ENCODE results near the gene MAD2L2. TPM values are rescaled to one million over a fixed set of nuclear protein-coding genes. Genes with fewer than 3 reads are reported as not detected.

Gene MAD2L2
- total and polyA plus RNA-seq, 9 of the 15 experiments (the other 6 are each of a cell fraction or from before 2014, with no cell fraction given) = 12.4 to 286 (median 143) TPM

DNA sequence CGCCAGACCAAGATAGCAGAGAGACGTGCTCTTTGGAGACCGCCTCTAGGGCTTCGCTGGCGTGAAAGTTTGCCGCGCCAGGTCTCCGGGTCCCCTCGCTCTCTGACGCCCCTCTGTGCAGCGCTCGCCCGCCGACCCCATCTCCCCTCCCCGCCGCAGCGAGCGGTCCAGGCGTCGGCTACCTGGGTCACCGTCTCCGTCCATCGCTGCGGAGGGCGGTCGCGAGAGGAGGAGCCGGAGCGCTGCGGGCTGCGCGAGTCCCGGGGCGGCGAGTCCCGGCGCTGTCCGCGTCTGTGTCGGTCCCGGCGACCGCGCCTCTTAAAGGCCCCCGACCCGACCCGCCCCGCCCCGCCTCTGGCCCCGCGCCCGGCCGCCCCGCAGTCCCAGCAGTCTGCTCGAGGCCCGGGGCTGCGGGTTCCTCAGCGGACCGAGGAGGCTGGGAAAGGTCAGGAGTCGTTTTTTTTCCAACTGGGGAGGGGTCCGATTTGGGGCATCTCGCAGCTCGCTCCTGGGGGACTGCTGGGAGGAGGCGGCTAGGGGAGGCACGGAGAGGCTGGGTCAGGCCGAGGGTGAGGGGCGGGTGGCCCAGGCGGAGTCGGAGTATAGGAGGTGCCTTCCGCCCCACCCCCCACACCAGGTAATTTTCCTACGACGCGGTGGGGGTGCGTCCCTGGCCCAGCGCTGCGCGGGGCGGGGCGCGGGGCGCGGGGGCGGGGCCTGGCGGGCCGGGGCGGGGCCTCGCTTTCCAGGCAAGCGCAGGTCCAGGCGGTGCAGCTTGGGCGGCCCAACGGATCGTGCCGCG lies 26.6 kb downstream of the MAD2L2 start, which contains the start of the genes FBXO2 and FBXO44 (continued):
- TF ChIP-seq ZNF586 (CRISPR knock-in tag; conservative IDR thresholded peaks at IDR 0.05) = no peak
- TF ChIP-seq, protein P1, sequence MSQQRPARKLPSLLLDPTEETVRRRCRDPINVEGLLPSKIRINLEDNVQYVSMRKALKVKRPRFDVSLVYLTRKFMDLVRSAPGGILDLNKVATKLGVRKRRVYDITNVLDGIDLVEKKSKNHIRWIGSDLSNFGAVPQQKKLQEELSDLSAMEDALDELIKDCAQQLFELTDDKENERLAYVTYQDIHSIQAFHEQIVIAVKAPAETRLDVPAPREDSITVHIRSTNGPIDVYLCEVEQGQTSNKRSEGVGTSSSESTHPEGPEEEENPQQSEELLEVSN (IDR thresholded peaks at IDR 0.05; ENCODE audit: borderline replicate concordance in 1 of 2, extremely low read depth in 1 of 2, insufficient read depth in 1 of 2, insufficient read length in 1 of 2, low read depth in 1 of 2, low read length in 1 of 2, poor library complexity in 1 of 2, severe bottlenecking in 1 of 2) = peak in 1 of 2 experiments; percentile 63
- TF ChIP-seq, protein P2, sequence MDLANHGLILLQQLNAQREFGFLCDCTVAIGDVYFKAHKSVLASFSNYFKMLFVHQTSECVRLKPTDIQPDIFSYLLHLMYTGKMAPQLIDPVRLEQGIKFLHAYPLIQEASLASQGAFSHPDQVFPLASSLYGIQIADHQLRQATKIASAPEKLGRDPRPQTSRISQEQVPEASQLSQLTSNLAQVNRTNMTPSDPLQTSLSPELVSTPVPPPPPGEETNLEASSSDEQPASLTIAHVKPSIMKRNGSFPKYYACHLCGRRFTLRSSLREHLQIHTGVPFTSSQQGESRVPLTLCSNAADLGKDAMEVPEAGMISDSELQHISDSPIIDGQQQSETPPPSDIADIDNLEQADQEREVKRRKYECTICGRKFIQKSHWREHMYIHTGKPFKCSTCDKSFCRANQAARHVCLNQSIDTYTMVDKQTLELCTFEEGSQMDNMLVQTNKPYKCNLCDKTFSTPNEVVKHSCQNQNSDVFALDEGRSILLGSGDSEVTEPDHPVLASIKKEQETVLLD (IDR thresholded peaks at IDR 0.05) = 0 out of 2 replicates have a peak, but pooled peaks have one; percentile 22
- TF ChIP-seq KDM2B (CRISPR knock-in tag; IDR thresholded peaks at IDR 0.05) = 0 out of 2 replicates have a peak, but pooled peaks have one; percentile 55
- TF ChIP-seq ZNF354B (CRISPR knock-in tag; IDR thresholded peaks at IDR 0.05) = no peak
- 0 out of 4 replicates have a peak, but pooled peaks of 1 of the 2 experiments have one; percentile 32 for TF ChIP-seq RCOR1 (IDR thresholded peaks at IDR 0.05; ENCODE audit: borderline replicate concordance in 1 of 2, low read depth in 2 of 2, low read length in 2 of 2)
